GM21576 (cell line): ENCODE measurements around the gene CCDC8.
"Not testable (repeated sequence)": the region's sequence is repeated elsewhere in the genome, so short reads cannot be mapped to it uniquely, and the experiment has no call there.

ENCODE experiments used
- ATAC-seq: cut with Tn5 transposase; IDR thresholded peaks from one replicate; pipeline ENCODE4 v1.9.1; 2021; ENCODE audit warnings: mild to moderate bottlenecking, moderate library complexity; ENCODE audit not compliant: unreplicated experiment

CCDC8 gene

GRCh38 chr19:46413262-46414031 is at the start of gene CCDC8:
Gene CCDC8 (minus strand): TSS chr19:46413564. CDS start chr19:46412810, 754 bp downstream.
- no peak for ATAC-seq

GRCh38 chr19:46461537-46461936 is 48.2 kb upstream of the CCDC8 start:
- ATAC-seq: no peak

- no peak for ATAC-seq
These were observed 47.6 kb upstream of the CCDC8 start for GRCh38 chr19:46460981-46461380.

GRCh38 chr19:46460055-46460454 is 46.7 kb upstream of the CCDC8 start:
- ATAC-seq: no peak

GRCh38 chr19:46456930-46457329 is 43.6 kb upstream of the CCDC8 start:
- no peak for ATAC-seq

- no peak for ATAC-seq
These were observed 40.9 kb upstream of the CCDC8 start for GRCh38 chr19:46454244-46454643.

- no peak for ATAC-seq
These were observed 40.3 kb upstream of the CCDC8 start for GRCh38 chr19:46453661-46454060.

GRCh38 chr19:46452186-46452585 is 38.8 kb upstream of the CCDC8 start:
- no peak for ATAC-seq

GRCh38 chr19:46451352-46451751 is 38.0 kb upstream of the CCDC8 start:
- ATAC-seq: no peak

- no peak for ATAC-seq
These were observed 37.4 kb upstream of the CCDC8 start for GRCh38 chr19:46450737-46451136.

GRCh38 chr19:46449228-46449627 is 35.9 kb upstream of the CCDC8 start:
- ATAC-seq: no peak

GRCh38 chr19:46448601-46449000 is 35.2 kb upstream of the CCDC8 start:
- no peak for ATAC-seq

- no peak for ATAC-seq
These were observed 34.5 kb upstream of the CCDC8 start for GRCh38 chr19:46447824-46448223.

- ATAC-seq: no peak
These were observed 33.6 kb upstream of the CCDC8 start for GRCh38 chr19:46447006-46447405.

GRCh38 chr19:46446021-46446420 is 32.7 kb upstream of the CCDC8 start:
- no peak for ATAC-seq

- no peak for ATAC-seq
These were observed 29.6 kb upstream of the CCDC8 start for GRCh38 chr19:46442808-46443450.

GRCh38 chr19:46441866-46442265 is 28.5 kb upstream of the CCDC8 start:
- no peak for ATAC-seq

GRCh38 chr19:46435689-46436088 is 22.3 kb upstream of the CCDC8 start:
- ATAC-seq: not testable (repeated sequence)

- no peak for ATAC-seq
These were observed 21.6 kb upstream of the CCDC8 start for GRCh38 chr19:46435009-46435408.

GRCh38 chr19:46433470-46433869 is 20.1 kb upstream of the CCDC8 start:
- not testable (repeated sequence) for ATAC-seq

GRCh38 chr19:46431824-46432223 is 18.5 kb upstream of the CCDC8 start:
- no peak for ATAC-seq

GRCh38 chr19:46429999-46430398 is 16.6 kb upstream of the CCDC8 start:
- ATAC-seq: no peak
